ENCODE measurements around the gene BUB1.
A peak's percentile ranks its signal among the peaks of the same experiment; 100 is the strongest.
"Not testable (repeated sequence)": the region's sequence is repeated elsewhere in the genome, so short reads cannot be mapped to it uniquely, and the experiment has no call there.

The BUB1 gene

DNA sequence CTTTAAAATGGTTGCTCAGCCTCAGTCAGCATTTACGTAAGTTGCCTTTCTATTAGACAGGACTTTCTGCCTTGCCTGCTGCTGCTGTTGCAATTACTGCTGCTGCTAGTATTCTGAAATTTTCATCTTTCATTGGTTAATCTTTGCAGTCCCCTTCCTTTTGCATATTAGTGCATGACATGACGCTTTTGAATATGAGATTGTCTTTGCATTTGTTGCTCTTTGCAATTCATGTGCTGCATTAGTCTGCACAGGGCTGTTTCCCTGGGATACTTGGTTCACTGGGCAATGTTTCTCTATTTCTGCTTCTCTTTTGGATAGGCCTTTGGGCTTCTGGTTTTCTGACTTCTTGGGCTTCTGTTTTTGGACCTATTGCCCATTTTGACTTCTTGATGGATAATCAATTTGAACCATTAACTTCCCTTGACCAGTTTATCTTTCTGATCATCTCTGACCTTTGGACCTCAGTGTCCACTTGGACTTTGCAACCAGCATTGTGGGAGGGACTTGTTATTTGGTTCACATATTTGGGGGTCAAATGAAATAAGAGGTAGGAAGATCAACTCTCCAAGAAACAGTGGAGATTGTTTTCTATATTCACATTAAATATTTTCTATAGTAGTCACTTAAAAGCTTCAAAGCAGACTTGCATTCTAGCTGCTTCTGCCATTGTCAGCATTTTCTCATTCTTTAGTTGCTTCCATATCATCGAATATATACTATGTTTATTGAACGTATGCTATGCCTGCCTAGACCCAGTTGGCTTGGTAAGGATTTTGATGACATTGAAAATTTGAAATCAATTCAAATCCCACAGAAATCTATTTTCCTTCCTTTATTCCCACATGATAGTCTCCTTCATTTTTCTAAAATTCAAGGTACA lies 12.5 kb upstream of the BUB1 start:
- DNase-seq, result no peak

DNA sequence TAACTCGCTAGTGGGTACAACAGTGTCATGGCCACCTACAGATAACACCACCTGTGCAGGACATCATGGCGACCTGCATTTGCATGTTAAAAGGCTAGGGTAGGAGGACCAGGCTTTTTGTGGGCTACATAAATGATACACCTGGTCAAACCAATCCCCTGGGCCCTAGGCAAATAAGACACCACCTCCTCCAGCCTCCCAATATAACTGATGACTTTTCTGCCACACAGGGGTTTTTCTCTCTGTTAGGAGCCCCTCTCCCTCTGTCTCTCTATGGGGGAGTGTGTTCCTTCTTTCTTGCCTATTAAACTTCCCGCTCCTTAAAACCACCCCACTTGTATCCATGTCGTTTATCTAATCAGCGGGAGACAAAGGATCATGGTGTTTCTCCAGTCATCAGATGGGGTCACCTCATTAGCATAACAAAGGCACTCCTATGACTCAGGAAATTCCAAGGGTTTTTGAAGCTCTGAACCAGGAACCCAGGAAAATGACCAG lies 10.8 kb upstream of the BUB1 start:
- no peak for DNase-seq

DNA sequence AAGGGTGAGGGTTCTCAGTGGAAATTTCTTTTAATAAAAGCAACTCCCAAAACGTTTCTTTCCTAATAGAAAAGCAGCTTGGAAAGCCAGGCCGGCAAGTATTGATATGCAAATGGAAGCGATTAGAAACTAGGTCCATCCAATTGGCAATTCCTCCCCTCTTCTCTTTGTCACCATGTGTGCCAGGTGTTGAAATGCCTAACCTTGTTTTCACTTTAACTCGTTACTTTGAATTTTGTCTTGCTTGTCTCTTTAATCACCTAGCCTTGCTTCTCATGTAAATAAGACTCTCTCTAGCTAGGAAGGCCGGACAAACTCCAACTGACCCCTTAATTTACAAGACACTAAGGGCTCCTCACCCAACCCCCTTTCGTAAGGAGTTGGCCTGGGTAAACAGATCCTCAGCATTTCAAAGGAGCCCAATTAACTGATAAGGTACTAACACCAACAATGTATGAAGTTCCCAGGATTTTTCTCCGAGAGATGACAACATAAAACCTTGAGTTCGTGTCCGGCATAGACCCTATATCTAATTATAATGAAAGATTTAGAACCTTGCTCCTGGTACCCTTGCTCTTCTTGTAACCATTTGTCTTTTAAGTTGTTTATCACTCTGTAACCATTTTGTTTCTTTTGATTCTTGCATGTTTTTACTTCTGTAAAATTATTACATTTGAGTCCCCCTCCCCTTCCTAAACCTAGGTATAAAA lies 10.1 kb upstream of the BUB1 start:
- DNase-seq, result not testable (repeated sequence)

DNA sequence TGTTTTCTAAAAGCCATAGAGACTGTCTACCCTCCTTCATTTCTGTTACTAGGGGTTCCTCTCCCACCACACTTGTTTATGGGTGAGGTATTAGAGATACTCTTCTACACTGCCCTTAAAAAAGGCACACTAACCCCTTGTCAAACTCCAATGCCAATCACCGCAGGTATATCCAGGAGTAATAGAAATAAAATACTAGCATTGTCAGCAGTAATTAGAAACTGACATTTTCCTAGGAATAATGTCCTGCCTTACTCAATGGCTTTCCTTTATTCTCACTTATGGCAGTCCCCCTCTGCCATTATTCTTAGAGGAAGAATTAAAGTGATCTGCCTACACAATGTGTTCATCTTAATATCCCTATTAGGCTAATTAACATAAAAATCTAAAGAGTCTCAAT lies 5.0 kb upstream of the BUB1 start:
- DNase-seq, result no peak

DNA sequence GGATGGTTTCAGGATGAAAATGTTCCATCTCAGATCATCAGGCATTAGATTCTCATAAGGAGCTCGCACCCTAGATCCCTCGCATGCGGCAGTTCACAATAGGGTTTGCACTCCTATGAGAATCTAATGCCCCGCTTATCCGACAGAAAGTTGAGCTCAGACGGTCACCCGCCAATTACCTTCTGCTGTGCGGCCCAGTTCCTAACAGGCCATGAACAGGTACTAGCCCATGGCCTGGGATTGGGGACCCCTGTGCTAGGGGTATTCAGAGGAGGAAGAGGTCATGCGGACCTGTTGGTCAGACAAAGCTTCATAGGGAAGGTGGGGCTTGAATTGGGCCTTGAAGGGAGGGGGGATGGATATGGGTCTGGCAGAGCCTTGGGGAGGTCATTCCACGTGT lies 4.4 kb upstream of the BUB1 start:
- no peak for DNase-seq

DNA sequence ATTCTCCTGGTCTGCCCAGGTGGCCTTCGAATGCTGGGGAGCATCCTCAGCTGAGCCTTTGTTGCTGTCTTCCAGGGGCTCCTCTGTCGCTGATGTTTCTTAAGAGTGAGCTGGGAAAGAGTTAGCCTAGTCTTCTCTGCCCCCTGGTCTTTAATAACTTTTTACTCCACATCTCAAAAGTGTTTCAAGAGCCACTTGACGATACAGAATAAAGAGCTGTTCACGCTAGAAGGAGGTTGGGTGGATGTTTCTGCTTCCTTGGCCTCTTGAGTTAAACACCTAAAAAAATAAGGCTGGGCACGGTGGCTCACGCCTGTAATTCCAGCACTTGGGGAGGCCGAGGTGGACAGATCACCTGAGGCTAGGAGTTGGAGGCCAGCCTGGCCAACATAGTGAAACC lies 2.8 kb upstream of the BUB1 start:
- DNase-seq, result no peak

DNA sequence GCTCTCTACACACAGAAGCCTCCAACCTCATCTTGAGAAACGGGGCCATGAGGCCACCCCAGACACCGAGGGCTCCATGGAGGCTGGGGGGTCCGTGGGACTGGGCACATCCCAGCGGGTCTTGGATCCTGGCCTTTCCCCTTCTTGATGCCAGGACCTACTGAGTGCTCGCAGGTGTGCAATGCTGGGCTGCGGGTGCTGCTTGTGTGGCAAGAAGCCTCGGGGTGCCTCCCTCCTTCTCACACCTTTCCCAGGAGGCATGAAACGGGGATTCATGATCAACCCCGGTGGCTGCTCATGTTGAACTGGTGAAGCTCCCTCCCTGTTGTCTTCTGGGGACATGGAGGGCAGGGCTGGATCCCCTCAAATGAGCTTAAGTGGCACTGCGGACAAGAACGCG lies 2.0 kb upstream of the BUB1 start:
- DNase-seq, result no peak

DNA sequence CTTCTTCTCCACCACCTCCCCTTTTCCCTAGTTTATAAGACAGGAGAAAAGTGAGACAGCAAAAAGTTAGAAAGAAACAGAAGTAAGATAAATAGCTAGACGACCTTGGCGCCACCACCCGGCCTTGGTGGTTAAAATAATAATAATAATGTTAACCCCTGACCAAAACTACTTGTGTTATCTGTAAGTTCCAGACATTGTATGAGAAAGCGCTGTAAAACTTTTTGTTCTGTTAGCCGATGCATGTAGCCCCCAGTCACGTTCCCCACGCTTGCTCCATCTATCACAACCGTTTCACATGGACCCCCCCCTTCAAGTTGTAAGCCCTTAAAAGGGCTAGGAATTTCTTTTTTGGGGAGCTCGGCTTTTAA lies 1.5 kb upstream of the BUB1 start:
- DNase-seq, result peak; percentile 23

DNA sequence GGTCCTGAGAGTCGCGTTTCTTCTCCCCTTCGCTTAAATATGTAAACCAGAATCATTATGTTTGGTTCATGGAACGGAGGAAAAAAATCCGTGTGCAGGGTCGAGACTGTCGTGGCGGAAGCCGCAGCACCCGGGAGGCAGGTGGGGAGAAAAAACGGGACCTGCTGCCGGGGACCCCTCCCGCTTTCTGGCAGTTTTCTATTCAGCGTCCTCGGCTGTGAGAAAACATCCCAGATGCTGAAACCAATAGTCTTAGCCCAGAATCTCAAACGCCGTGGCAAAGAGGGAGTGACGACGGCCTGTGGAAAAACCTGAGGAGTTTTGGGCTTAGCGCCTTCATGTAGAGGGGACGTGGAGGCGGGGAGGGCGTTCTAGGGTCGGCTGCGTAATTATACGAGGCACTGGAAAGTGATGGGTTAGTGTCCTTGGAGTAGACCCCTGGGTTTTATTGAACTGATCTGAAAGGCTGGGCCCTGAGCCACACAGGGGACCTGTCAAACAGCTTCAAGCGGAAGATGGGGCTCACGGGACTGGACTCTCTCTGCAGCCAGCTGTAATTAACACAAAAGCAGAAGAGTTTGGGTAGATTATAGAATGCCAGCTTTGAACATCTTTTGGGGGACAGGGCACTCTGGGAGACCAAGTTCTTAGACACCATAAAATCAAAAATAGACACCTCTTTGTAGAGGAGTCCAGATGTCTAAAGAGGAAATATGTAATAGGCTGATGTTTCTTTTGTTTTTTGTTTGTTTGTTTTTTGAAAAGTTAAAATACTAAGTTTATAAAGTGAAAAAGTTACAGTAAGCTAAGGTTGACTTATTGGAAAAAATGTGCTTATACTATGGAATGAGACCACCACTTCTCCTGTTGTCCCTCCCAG lies 834 bp upstream of the BUB1 start:
- DNase-seq, result peak; percentile 19

DNA sequence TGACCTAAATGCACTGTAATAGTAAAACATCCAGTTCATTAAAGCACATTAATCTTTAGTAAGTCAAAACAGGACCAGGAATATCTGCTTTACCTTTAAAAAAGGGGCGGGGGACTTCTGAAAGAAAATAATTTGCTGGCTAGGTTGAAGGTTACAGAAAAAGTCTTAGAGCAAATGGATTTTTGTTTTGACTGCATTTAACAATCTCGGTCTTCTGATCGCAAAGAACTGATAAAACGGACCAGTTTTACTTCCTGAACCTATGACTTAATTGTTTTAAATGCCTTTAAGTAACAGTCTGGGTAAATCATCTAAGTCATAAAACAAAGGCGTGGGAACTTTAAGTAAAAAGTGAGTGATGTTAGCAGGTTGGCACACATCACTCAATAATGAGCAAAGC lies 783 bp downstream of the BUB1 start:
- DNase-seq, result no peak

DNA sequence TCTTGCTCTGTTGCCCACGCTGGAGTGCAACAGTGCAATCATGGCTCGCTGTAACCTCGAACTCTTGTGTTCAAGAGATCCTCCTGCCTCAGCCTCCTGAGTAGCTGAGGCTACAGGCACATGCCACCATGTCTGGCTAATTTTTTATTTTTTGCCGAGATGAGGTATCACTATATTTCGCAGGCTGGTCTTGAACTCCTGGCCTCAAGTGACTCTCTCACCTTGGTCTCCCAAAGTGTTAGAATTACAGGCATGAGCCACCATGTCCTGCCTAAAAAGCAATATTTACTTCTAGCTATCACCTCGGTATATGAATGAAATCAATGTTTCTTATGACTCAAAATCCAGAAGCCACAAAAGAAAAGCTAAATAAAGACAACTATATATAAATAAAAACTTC lies 2.2 kb downstream of the BUB1 start:
- DNase-seq, result no peak

DNA sequence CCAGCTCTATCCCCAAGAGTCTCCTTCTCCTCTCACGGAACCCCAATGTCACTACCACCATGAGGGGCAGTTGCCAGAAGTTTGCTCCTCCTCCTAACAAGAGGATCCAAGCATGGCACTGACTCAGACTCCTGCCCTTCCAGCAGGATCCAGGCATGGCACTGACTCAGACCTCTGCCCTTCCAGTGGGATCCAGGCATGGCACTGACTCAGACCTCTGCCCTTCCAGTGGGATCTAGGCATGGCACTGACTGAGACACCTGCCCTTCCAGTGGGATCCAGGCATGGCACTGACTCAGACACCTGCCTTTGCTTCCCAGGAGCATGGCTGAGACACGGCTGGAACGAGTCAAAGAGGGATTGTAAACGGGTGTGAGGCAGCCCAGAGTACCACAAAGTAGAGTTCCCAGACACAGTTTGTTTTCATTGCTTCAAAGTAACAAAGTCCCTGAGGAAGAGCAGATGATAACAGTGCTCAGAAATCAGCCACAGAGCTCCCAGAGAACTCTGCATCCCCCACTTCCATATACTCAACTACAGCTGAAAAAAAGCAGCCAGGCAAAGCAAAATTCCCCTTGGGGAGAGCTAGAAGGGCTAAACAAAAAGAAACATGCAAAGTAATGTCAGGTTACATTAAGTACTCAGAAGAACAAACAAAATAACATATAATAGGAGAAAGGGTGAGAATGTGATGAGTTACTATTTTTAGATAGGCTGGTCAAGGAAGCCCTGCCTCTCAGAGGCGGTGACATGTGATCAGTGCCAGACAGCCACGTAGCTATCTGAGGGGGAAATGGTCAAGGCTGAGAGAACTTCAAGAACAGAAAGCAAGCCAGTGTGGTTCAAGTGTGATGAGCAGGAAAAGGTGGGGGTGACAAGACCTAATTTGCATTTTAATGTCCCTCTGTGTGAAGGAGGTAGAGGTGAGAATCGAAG lies 3.0 kb downstream of the BUB1 start:
- DNase-seq, result peak; percentile 52

DNA sequence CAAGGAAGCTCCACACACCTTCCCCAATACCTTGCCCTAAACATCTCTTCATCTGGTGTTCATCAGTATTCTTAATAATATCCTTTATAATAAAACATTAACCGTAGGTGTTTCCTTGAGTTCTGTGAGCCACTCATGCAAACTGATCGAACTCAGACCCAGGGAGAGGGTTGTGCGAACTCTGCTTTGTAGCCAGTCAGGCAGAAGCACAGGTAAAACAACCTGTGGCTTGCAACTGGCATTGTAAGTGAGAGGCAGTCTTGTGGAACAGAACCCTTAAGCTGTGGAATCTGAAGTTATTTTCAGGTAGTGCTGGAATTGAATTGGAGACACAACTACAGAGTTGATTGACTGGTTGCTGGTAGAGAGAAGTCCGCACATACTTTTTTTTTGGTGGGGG lies 4.7 kb downstream of the BUB1 start:
- DNase-seq, result no peak

DNA sequence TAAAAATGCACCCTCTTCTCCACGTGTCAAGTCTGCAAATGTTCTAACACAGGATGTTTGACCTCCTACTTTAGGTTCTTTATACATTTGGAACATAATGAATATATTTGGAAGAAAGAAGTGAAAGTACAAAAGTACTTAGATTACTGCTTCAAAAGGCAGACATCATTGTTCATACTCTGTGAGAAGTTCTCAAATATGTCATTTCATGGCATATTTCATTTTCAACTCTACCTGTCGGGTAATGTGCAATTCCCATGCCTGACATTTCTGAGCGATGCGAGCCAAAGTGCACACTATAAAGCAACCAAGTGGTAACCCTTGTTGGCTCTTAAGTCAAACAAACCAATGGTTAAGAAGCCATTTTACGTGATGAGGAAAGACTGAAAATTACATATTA lies 7.0 kb downstream of the BUB1 start:
- no peak for DNase-seq

DNA sequence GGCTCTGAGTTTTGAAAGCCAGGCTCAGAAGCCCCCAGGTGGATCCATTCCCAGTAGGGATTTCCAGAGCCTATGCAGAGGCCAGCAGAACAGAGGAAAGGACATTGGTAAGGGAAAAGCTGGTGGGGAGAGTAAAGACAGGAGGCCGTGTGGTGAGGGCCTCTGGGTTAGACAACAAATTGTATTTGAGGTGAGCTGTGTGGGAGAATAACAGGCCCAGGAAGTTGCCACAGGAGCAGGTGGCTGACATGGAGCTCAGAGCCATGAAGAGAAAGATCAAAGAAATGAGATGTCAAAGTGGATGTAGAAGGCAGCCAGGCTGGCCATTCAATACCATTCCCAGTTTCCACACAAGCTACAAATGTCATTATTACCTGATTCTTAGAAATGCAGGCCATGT lies 8.8 kb downstream of the BUB1 start:
- DNase-seq, result no peak

DNA sequence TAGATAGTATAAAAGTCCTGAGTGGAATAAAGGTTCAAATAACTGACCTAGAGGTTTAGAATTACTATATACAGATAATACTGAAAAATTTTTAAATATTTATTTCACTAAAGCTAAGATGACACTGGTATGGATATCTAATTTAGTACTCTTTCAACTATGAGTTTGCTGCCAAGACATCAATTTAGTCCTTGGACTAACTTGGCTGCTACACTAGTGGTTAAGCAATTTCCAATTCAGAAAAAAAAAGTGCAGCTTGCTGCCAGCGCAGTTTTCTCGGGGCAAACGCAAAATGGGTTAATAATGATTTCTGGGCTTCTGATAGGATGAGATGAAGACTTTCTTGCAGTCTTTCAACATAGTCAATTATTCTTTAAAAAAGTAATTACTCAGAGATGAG lies 10.8 kb downstream of the BUB1 start:
- no peak for DNase-seq

DNA sequence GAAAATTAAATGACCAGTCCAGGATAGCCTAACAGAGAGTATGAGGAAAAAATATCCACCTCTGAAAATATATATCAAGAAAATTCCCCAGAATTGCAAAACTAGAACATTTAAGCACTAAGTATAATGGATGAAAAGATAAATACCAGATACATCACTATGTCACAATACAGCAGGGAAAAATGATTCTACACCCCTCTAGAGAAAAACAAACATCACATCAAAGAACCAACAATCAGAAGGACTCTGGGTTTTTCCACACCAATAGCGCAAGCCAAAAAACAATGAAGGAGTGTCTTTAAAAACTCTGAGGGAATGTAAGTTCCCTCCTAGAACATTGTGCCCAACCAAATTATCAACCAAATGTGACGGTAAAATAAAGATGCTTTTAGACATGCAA lies 13.7 kb downstream of the BUB1 start:
- no peak for DNase-seq

DNA sequence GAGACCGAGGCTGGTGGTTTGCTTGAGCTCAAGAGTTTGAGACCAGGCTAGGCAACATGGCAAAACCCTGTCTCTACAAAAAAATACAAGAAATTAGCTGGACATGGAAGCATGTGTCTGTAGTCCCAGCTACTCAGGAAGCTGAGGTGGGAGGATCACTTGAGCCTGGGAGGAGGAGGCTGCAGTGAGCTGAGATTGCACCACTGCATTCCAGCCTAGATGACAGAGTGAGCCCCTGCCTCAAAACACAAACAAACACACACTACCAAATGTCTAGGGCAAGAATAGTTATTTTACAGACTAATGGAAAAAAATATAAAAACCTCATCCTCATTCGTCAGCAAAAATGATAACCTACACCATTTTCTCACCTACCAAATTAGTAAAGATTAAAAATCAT lies 15.3 kb downstream of the BUB1 start:
- DNase-seq, result no peak

DNA sequence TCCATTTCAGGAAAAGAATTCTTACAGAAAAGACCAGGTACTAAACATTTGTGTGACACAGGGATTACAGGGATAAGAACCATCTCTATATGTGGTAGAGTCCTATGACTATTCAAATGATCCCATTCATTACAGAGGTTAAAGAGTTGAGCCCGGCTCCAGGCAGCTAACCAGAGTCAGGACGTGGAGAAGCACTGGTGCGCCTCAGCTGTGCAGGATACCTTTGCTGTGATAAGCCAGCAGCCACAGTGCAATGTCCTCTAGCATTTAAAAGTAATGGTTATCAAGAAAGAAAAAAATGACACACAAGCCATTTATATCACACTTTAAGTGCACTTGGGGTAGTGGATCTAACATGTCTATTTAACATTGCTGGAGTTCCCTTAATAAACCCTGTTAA lies 17.3 kb downstream of the BUB1 start:
- DNase-seq, result no peak

DNA sequence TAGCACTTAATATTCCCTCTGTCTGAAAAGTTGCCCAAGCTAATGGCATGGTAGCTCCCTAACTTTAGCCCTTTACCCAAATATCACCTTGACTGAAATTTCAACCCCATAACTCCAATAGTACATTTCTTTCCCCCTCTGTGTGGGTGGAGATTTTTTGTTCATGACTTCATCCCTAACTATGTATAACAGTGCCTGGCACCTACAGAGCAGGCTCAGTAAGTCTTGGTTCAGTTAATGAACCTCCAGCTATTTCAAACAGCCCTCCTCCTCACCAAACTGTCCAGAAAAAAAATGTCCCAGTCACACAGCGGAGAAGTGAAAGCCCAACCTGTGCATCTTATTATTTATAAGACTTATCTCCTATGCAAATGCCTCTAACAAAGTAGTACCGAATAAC lies 18.6 kb downstream of the BUB1 start:
- peak; percentile 7 for DNase-seq

DNA sequence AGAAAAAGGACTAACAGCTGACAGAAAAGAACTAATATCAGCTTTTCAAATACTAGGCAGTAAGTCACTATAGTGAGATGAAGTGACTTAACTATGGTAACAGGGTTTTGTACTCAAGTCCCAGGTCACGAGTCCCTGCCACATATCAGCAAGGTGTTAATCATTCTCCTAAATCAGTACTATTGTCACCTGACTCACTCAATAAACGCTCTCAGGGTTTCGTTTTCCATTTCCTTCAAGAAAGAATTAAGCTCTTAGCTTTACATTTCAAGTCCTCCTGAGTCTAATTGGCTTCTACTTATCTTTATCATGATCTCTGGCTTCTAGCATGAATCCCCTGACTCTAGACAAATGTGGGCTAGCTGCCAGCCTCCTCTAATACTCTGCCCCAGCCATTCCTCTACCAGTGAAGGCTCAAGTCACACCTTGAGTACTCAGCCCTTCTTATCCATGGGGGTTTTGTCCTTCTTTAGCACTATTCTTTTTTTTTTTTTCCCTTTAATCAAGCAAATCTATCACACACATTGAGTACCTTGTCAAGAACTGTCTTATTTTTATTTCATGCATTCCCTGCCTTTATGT lies 20.0 kb downstream of the BUB1 start:
- no peak for DNase-seq

DNA sequence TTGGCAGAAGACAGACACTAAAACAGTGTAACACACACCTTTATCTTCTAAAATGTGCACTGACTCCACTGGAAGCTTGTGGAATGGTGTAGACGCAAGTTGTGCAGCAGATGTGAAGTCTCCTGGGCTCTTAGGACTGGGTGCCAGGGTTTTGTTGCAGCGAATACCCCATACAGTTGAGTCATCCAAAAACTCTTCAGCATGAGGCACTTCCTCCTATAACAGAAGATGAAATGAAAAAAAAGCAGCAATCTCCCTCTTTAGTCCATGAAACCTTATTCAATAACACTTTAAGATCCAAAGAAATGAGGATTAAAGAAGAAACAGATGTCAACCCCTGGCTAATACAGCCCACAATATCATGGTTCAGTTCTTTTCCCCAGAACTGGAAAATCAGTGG lies 22.2 kb downstream of the BUB1 start:
- DNase-seq, result peak; percentile 17

All from fibroblast of skin of back (primary cell).